Germinal center (tissue), 1 donor: ENCODE results near the gene RAP2A.

Experiments used
- DNase-seq: peaks from one replicate; pipeline ENCODE4 v3.0.0; 2012; ENCODE audit warnings: mixed read lengths, low spot score

The RAP2A gene

GRCh38 chr13:97433727-97434396 is at the start of gene RAP2A:
Gene RAP2A (plus strand): TSS chr13:97434169. CDS start chr13:97434471, 302 bp downstream.
- peak; percentile 81 for DNase-seq

- DNase-seq = no peak
Measured at GRCh38 chr13:97384371-97384770, 49.6 kb upstream of the RAP2A start.

- DNase-seq = no peak
Measured at GRCh38 chr13:97385146-97385545, 48.8 kb upstream of the RAP2A start.

- no peak for DNase-seq
Measured at GRCh38 chr13:97385854-97386253, 48.1 kb upstream of the RAP2A start.

GRCh38 chr13:97386801-97387484 is 47.0 kb upstream of the RAP2A start:
- no peak for DNase-seq

- no peak for DNase-seq
Measured at GRCh38 chr13:97387485-97387839, 46.5 kb upstream of the RAP2A start.

- DNase-seq = no peak
Measured at GRCh38 chr13:97387890-97388289, 46.1 kb upstream of the RAP2A start.

GRCh38 chr13:97388373-97388772 is 45.6 kb upstream of the RAP2A start:
- no peak for DNase-seq

- DNase-seq = no peak
Measured at GRCh38 chr13:97390941-97391600, 42.9 kb upstream of the RAP2A start.

GRCh38 chr13:97392020-97392419 is 41.9 kb upstream of the RAP2A start:
- DNase-seq = no peak

- DNase-seq = no peak
Measured at GRCh38 chr13:97394542-97394941, 39.4 kb upstream of the RAP2A start.

GRCh38 chr13:97395447-97396136 is 38.4 kb upstream of the RAP2A start:
- no peak for DNase-seq

GRCh38 chr13:97397267-97397666 is 36.7 kb upstream of the RAP2A start:
- no peak for DNase-seq

GRCh38 chr13:97401421-97401820 is 32.5 kb upstream of the RAP2A start:
- no peak for DNase-seq

- no peak for DNase-seq
Measured at GRCh38 chr13:97403893-97404750, 29.8 kb upstream of the RAP2A start.

- no peak for DNase-seq
Measured at GRCh38 chr13:97407540-97407939, 26.4 kb upstream of the RAP2A start.

- DNase-seq = no peak
Measured at GRCh38 chr13:97408938-97409337, 25.0 kb upstream of the RAP2A start.

GRCh38 chr13:97411984-97412383 is 22.0 kb upstream of the RAP2A start:
- DNase-seq = no peak

- DNase-seq = no peak
Measured at GRCh38 chr13:97413694-97414093, 20.3 kb upstream of the RAP2A start.

GRCh38 chr13:97414392-97414791 is 19.6 kb upstream of the RAP2A start:
- no peak for DNase-seq

- DNase-seq = no peak
Measured at GRCh38 chr13:97417698-97418097, 16.3 kb upstream of the RAP2A start.
